ENCODE results near the gene UBAP2.

Gene UBAP2

DNA sequence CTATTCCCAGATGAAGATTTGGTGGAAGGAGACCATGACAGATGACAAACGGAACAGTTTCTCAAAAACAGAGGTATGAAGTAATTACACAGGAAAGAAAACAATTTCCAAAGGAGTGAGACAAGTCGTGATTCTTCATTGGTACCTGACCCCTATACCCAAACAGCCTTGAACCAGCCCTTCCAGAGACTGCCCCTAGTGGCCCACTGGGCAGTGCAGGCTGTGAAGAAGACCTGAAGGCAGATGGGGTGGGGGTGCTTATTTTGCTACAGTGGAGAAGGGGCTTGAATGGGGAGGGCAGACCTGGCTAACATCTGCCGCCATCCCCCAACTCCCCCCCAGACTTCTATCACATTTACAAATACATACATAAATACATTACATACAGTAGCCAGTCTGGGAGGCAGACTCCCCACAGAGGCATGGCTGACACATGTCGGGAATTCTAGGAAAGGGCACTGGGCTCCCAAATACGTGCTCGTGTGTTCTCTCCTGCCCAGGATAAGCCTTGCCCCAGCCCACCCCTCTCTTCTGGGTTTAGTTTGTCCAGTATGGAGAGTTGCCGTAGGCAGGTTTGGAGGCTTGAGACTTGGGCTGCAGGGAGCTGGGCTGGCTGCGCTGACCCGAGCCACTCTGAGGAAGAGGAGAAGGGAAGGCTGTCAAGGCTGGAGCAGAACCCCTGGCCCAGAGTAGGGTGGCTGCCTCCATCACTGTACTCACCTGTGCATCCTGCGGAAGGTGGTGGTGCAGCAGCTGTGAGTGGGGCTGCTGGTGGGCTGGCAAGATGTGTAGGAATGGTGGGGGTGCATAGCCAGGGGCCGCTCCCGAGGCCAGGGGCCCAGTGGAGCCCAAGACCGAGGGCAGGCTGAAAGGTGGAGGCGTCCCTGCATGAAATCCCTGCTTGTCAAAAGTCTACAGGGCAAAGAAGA is 126.5 kb downstream of the UBAP2 start:
- DNase-seq = peak in 1 of 2 experiments; percentile 26

DNA sequence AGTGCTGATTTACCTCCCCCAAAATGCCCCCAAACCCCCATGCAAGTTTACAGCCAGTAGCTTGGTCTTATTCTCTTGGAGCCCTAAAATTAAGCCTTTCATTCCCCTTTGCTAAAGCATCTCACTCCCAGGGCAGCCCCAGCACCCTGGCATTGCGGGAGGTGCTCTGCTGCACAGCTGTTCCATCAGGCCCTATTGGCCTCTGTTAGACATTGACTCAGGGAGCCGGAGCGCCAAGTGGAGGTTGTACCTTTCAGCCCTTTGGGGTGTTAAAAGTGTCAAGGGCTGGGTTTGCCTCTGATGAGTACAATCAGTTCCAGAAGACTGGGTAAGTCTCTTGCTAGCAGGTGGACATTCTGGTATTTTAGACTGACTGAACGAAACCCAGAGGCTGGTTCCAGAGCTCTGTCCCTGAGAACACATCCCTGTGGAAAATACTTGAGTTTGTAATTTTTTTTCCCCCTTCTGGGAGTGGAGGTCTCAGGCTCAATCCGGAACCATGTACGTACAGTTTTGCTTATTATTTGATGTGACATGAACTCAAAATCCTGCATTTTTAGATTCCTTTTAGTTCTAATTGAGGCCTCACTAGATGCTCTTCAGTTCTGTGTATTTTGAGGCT is 129.3 kb downstream of the UBAP2 start:
- DNase-seq = no peak

- no peak for DNase-seq
Measured at GRCh38 chr9:33917036-33917435, 131.7 kb downstream of the UBAP2 start.

DNA sequence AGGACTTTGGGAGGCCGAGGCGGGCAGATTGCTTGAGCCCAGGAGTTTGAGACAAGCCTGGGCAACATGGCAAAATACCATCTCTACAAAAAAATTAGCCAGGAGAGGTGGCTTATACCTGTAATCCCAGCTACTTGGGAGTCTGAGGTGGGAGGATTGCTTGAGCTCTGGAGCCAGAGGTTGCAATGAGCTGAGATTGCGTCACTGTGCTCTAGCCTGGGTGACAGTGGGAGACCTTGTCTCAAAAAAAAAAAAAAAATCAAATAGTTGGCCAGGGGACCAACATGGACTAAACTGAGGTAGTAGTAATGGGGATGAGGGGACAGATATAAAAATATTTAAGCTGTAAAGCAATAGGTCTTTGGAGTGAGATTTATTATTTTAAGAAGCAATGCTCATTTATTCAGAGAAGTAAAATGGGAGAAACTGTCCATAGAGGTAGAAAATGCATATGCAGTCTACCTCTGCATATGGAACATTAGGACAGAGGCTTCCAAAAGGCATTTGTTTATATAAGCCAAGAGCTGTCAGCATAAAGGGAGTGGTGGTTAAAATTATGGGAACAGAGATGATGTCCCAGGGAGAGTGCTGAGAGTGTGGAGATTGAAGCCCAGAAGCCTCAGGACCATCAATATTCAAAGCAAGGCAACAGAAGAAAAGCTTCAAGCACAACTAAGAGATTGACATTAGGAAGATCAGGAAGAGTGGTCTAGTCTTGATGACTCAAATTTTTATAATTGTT is 133.6 kb downstream of the UBAP2 start:
- no peak for DNase-seq

DNA sequence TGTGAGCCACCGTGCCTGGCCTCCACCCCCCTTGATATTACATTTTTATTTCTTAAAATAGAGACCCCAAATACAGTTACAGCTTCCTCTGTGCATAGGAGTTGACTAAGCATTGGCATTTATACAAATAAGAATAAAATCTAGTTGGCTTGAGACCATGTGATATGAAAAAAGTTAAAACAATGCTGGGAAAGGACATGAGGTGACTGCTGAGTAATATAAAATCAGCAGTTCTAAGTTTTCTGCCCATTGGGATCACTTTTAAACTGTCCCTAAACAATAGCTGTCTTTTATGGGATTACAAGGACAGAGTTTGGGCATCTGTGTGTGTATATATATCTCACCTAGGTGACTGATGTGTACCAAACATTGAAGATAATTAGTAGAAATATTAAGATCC is 135.1 kb downstream of the UBAP2 start:
- no peak for DNase-seq

- no peak for DNase-seq
Measured at GRCh38 chr9:33908749-33909148, 139.9 kb downstream of the UBAP2 start.

DNA sequence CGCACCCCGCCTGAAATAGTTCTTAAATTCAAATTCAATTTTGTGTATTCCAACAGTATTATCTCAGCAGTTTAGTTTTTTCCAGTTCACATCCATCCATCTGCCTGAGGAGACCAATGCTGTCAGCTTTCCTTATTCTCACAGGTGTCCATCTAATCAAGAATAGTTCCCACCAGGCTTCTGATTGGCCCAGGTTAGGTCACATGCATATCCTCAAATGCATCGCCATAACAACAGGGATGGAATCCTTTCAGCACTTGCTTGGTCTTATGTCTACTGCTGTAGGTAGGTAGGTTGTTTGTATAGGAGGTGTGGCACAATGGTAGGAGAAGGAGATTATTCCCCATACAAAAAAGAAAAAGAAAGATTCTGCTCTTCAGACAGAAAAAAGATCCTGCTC is 140.6 kb downstream of the UBAP2 start:
- DNase-seq = peak in 1 of 2 experiments; percentile 14

GRCh38 chr9:33907347-33907746 is 141.3 kb downstream of the UBAP2 start:
- no peak for DNase-seq

DNA sequence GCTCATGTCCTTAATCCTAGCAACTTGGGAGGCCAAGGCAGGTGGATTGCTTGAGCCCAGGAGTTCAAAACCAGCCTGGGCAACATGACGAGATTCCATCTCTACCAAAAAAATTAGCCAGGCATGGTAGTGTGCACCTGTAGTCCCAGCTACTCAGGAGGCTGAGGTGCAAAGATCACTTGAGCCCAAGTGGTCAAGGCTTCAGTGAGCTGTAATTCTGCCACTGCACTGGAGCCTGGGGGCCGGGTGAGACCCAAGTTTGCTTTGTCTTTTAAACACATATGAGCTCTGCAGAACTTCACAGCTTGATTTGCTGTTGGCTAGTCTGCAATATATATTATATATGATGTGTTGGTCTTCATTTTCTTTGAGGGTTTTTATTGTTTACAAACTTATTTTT is 141.9 kb downstream of the UBAP2 start:
- DNase-seq = no peak

GRCh38 chr9:33905137-33905536 is 143.6 kb downstream of the UBAP2 start:
- DNase-seq = no peak

DNA sequence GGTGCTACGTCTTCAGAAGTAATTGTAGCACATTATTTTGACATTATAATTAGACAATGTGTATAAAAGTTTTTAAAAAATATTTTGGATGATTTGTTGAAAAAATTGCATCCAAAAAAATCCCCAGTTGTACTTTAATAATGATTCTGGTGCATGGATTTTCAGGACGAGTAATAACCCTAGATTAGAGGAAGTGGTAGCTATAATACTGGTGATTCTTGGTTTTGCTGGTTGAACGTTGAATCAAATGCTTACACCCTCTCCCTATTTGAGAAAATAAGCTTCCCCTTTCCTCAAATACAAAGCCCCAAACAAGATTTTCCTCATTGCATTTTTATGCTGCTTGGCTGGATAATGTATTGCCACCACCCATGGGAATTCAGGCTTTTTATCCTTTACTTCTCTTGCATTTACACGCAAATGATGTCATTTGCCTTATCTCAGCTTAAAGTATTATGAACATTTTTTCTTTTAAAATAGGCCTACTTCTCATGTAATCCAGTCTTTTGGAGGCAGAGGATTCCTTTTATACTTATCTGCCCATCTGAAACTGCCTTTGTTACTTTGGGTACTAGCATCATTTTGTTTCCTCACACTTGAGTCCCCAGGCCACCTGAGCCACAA is 145.4 kb downstream of the UBAP2 start:
- no peak for DNase-seq

DNA sequence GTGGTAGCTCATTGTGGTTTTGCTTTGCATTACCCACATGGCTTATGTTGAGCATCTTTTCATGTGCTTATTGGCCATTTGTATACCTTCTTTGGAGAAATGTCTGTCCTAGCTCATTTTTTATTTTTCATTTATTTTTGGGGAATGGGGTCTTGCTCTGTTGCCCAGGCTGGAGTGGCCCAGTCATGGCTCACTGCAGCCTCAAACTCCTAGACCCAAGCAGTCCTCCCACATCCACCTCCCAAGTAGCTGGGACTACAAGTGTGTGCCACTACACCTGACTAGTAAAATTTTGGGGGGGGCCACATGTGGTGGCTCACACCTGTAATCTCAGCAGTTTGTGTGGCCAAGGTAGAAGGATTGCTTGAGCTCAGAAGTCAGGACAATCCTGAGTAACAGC is 154.4 kb downstream of the UBAP2 start:
- DNase-seq = no peak

GRCh38 chr9:33893861-33894260 is 154.8 kb downstream of the UBAP2 start:
- DNase-seq = no peak

GRCh38 chr9:33885948-33886347 is 162.7 kb downstream of the UBAP2 start:
- no peak for DNase-seq

- peak; percentile 70 to 92 for DNase-seq
Measured at GRCh38 chr9:33884856-33885701, 163.6 kb downstream of the UBAP2 start.

GRCh38 chr9:33881635-33882034 is 167.1 kb downstream of the UBAP2 start:
- no peak for DNase-seq

DNA sequence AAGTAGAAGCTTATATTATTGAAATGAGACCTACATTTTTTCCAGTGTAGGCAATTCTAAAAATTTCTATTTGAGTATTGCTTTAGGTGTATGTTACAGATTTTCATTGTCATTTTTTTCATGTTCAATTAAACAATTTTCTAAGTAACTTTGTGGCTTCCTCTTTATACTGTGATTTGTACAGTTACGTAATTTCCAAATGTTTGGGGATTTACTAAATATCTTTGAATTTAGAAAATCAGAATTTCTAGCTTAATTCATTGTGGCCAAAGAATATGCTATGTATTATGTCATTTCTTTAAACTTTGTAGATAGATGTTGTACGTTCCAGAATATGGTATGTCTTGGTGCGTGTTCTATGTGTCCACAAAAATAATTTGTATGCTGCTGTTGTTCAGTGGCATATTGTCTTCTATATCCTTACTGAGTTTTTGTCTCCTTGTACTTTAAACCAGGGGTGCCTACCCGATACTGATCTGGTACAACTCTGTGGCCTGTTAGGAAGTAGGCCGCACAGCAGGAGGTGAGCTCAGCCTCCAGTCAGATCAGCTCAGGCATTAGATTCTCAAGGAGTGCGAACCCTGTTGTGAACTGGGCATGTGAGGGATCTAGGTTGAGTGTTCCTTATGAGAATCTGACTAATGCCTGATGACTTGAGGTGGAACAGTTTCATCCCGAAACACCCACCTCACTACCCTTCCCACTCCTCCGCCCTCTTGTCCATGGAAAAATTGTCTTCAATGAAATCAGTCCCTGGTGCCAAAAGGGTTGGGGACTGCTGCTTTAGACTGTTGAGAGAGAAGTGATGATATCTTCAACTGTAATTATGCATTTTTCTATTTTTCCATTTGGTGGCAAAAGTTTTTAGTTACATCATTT is 168.2 kb downstream of the UBAP2 start:
- DNase-seq = no peak

GRCh38 chr9:33878691-33879366 is 169.9 kb downstream of the UBAP2 start:
- DNase-seq = no peak

- DNase-seq = no peak
Measured at GRCh38 chr9:33877727-33878489, 170.8 kb downstream of the UBAP2 start.
